Lower leg skin (tissue), 4 donors: Measurements from ENCODE around the gene KCNT1. TPM values are rescaled to one million over a fixed set of nuclear protein-coding genes. Genes with fewer than 3 reads are reported as not detected.

ENCODE experiments used
- DNase-seq, 2 donors: peaks; one replicate each; pipeline ENCODE4 v3.0.0-alpha.2; 2019; ENCODE audit warnings: low spot score in 2 of 2
- H3K4me3 ChIP-seq: fragments of 200-600 bp; sonication (generic); 2 replicates; pipeline ENCODE4 v1.5.1; 2017; ENCODE audit warnings: mild to moderate bottlenecking, low read depth; ENCODE audit not compliant: poor library complexity, severe bottlenecking
- CTCF ChIP-seq, 3 donors: fragments of 450-650 bp; IDR thresholded peaks; one replicate each; pipeline ENCODE4 v1.5.1; 2016; ENCODE audit warnings: antibody characterized with exemption in 3 of 3, mild to moderate bottlenecking in 3 of 3, moderate library complexity in 2 of 3
- POLR2A ChIP-seq, 2 donors: fragments of 450-650 bp; IDR thresholded peaks; one replicate each; pipeline ENCODE4 v1.6.1; 2016 to 2017; ENCODE audit warnings: antibody characterized with exemption in 2 of 2, mild to moderate bottlenecking in 1 of 2, moderate library complexity in 1 of 2
- WGBS, 2 donors: methylation state at CpG; one replicate each; pipeline ENCODE4 v1.1.5; 2018; 5-methylcytosine and 5-hydroxymethylcytosine counted together
- intact Hi-C: fragments of 100-400 bp; cut with DNase I; formaldehyde crosslinking; loops from one replicate; pipeline ENCODE4 v1.15.0; 2023; ENCODE audit warnings: low total_unique reads
- total RNA-seq, 4 donors: library from RNA; depleted of rRNA; stranded (reverse); fragments of >200 nt; gene quantifications; one replicate each; pipeline ENCODE4 v1.1.0, GENCODE V29; 2016

Gene KCNT1
- total RNA-seq, 4 donors from 2014 or later, result 0.10 TPM; not detected in 3

- intact Hi-C loops, result no loop called here
- DNase-seq, result no peak
- WGBS, 2 donors, result 66 to 74% methylated on average over 18 to 21 of the region's 24 CpGs
- no peak for TF ChIP-seq POLR2A (IDR thresholded peaks at IDR 0.05)
- TF ChIP-seq CTCF (IDR thresholded peaks at IDR 0.05), result no peak
- H3K4me3 ChIP-seq, result no peak overlapping the region
These were observed 39.6 kb downstream of the KCNT1 start for GRCh38 chr9:135741276-135742219.

GRCh38 chr9:135743021-135743420 is 41.0 kb downstream of the KCNT1 start:
- TF ChIP-seq POLR2A (IDR thresholded peaks at IDR 0.05) (no peak), CTCF (IDR thresholded peaks at IDR 0.05) (no peak)
- no peak overlapping the region for H3K4me3 ChIP-seq
- intact Hi-C loops, result no loop called here
- WGBS, 2 donors, result 40 to 69% methylated on average over 3 to 14 of the region's 14 CpGs
- DNase-seq, result no peak

- intact Hi-C loops, result no loop called here
- no peak for TF ChIP-seq POLR2A (IDR thresholded peaks at IDR 0.05)
- no peak for TF ChIP-seq CTCF (IDR thresholded peaks at IDR 0.05)
- 80 to 81% methylated on average over 15 to 16 of the region's 25 CpGs for WGBS, 2 donors
These were observed 41.8 kb downstream of the KCNT1 start for GRCh38 chr9:135743546-135744332.

GRCh38 chr9:135744333-135745070 is 42.5 kb downstream of the KCNT1 start:
- 65 to 78% methylated on average over 16 to 28 of the region's 33 CpGs for WGBS, 2 donors

More at GRCh38 chr9:135743546-135744332, 41.8 kb downstream of the KCNT1 start:
- no peak for DNase-seq
- no peak overlapping the region for H3K4me3 ChIP-seq

More at GRCh38 chr9:135744333-135745070, 42.5 kb downstream of the KCNT1 start:
- no peak overlapping the region for H3K4me3 ChIP-seq
- DNase-seq, result no peak
- intact Hi-C loops, result no loop called here
- no peak for TF ChIP-seq POLR2A (IDR thresholded peaks at IDR 0.05)
- no peak for TF ChIP-seq CTCF (IDR thresholded peaks at IDR 0.05)
